HG03575 (cell line): Measurements from ENCODE around the gene FAM53A.

Experiments used
- ATAC-seq: cut with Tn5 transposase; IDR thresholded peaks from one replicate; pipeline ENCODE4 v1.9.1; 2021; ENCODE audit not compliant: unreplicated experiment, insufficient number of reproducible peaks, low FRiP score; ENCODE audit errors: extremely low read depth

The FAM53A gene

GRCh38 chr4:1600811-1601532 lies 83.1 kb downstream of the FAM53A start:
- no peak for ATAC-seq

- ATAC-seq, result no peak
These were observed 83.8 kb downstream of the FAM53A start for GRCh38 chr4:1600211-1600780.

- ATAC-seq, result no peak
These were observed 84.5 kb downstream of the FAM53A start for GRCh38 chr4:1599491-1600210.

- no peak for ATAC-seq
These were observed 85.1 kb downstream of the FAM53A start for GRCh38 chr4:1599026-1599481.

GRCh38 chr4:1598206-1599025 lies 85.7 kb downstream of the FAM53A start:
- no peak for ATAC-seq

- ATAC-seq, result no peak
These were observed 86.8 kb downstream of the FAM53A start for GRCh38 chr4:1597021-1597931.

- ATAC-seq, result no peak
These were observed 87.7 kb downstream of the FAM53A start for GRCh38 chr4:1596393-1596792.

- ATAC-seq, result no peak
These were observed 88.3 kb downstream of the FAM53A start for GRCh38 chr4:1595789-1596325.

- ATAC-seq, result no peak
These were observed 89.0 kb downstream of the FAM53A start for GRCh38 chr4:1594871-1595788.

- ATAC-seq, result no peak
These were observed 90.2 kb downstream of the FAM53A start for GRCh38 chr4:1593881-1594345.

- ATAC-seq, result no peak
These were observed 90.7 kb downstream of the FAM53A start for GRCh38 chr4:1593458-1593857.

- ATAC-seq, result no peak
These were observed 91.2 kb downstream of the FAM53A start for GRCh38 chr4:1592709-1593417.

GRCh38 chr4:1592068-1592708 lies 91.9 kb downstream of the FAM53A start:
- ATAC-seq, result no peak

GRCh38 chr4:1591107-1591506 lies 93.0 kb downstream of the FAM53A start:
- no peak for ATAC-seq

GRCh38 chr4:1590244-1590643 lies 93.9 kb downstream of the FAM53A start:
- ATAC-seq, result no peak
